ENCODE measurements around the gene NEURL1.

- TF ChIP-seq, protein P1, sequence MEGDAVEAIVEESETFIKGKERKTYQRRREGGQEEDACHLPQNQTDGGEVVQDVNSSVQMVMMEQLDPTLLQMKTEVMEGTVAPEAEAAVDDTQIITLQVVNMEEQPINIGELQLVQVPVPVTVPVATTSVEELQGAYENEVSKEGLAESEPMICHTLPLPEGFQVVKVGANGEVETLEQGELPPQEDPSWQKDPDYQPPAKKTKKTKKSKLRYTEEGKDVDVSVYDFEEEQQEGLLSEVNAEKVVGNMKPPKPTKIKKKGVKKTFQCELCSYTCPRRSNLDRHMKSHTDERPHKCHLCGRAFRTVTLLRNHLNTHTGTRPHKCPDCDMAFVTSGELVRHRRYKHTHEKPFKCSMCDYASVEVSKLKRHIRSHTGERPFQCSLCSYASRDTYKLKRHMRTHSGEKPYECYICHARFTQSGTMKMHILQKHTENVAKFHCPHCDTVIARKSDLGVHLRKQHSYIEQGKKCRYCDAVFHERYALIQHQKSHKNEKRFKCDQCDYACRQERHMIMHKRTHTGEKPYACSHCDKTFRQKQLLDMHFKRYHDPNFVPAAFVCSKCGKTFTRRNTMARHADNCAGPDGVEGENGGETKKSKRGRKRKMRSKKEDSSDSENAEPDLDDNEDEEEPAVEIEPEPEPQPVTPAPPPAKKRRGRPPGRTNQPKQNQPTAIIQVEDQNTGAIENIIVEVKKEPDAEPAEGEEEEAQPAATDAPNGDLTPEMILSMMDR (IDR thresholded peaks at IDR 0.05 in 4 of 5, conservative IDR thresholded peaks at IDR 0.05 in 1 of 5), result no peak
- no peak for TF ChIP-seq POLR2A (IDR thresholded peaks at IDR 0.05)
Measured at GRCh38 chr10:103600325-103600724, 106.8 kb downstream of the NEURL1 start.
